ENCODE measurements around the gene CLRN3.

Gene CLRN3

DNA sequence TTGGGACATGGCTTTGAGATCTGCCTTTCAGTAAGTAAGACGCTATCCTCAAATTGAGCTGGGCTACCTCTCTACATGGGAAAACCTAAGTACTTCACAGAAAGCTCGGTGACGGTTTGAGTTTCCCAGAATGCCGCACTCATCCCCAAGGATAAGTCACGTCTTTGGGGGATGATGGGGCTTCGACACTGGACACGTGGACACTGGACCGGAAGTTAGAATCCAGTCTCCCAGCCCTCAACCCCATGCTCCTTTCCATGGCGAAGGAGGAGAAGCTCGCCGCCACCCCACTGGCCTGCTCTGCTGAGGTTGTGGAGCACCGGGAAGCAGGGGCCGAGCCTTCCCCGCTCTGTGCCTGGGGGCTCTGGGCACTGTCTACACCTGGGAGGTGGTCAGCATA lies 41.6 kb upstream of the CLRN3 start:
- no peak for TF ChIP-seq CTCF (IDR thresholded peaks at IDR 0.05; ENCODE audit: low read depth, low read length, missing control alignments)
- DNase-seq (ENCODE audit: extremely low read depth, low read depth) = no peak
- no peak overlapping the region for H3K4me3 ChIP-seq (replicated peaks; ENCODE audit: low read depth, low read length)

DNA sequence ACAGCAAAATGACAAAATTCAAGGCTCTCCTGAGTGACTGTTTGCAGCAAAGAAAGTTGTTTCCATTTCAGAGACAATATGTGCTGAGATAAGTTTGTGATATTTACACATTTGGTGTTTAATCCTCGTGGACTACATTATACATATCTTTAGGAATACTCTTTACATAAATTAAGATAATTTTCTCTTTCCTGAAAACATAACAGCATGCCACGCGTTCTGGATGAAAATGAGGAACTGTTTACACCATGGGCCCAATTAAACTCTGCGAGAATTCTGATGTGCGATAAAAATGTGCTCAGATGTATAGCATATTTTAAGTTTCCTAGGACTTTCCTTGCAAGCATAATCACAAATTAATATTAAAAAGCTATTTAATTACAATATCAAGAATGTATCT lies 40.5 kb upstream of the CLRN3 start:
- no peak overlapping the region for H3K4me3 ChIP-seq (replicated peaks; ENCODE audit: low read depth, low read length)
- DNase-seq (ENCODE audit: extremely low read depth, low read depth) = no peak
- no peak for TF ChIP-seq CTCF (IDR thresholded peaks at IDR 0.05; ENCODE audit: low read depth, low read length, missing control alignments)

DNA sequence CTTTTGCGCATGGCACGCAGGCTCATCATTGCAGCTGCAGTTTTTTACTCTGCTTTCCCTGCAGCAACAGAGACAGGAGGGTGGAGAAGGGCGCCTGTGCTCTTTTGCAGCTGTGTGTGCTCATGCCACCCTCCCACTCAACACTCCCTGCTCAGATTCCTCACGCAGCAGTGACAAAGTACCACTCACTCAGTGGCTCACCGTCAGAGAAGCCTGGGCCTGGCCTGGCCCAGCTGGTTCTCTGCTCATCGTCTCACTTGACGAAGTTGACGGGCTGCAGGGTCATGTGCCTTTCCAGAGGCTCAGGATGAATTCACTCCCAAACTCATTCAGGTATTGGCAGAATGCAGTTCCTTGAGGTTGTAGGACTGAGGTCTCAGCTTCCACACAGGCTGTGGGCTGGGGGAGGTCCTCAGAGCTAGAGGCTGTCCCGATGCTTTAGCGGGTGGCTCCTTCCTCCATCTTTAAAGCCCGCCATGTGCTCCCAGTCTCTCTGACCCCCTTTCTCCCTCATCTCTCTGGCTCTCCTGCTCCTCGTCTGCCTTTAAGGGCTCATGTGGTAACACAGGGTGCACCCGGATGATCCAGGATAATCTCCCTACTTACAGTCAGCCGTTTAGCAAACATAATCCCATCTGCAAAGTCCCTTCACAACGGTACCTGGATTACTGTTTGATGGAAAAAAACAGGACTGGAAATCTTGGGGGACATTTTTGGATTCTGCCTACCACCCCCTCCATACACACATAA lies 40.0 kb upstream of the CLRN3 start:
- TF ChIP-seq CTCF (IDR thresholded peaks at IDR 0.05; ENCODE audit: low read depth, low read length, missing control alignments) = no peak
- no peak for DNase-seq (ENCODE audit: extremely low read depth, low read depth)
- no peak overlapping the region for H3K4me3 ChIP-seq (replicated peaks; ENCODE audit: low read depth, low read length)

GRCh38 chr10:127928021-127928806 lies 35.5 kb upstream of the CLRN3 start:
- no peak for DNase-seq (ENCODE audit: extremely low read depth, low read depth)
- no peak overlapping the region for H3K4me3 ChIP-seq (replicated peaks; ENCODE audit: low read depth, low read length)

GRCh38 chr10:127926455-127926854 lies 33.7 kb upstream of the CLRN3 start:
- DNase-seq (ENCODE audit: extremely low read depth, low read depth) = no peak
- no peak overlapping the region for H3K4me3 ChIP-seq (replicated peaks; ENCODE audit: low read depth, low read length)
- no peak for TF ChIP-seq CTCF (IDR thresholded peaks at IDR 0.05; ENCODE audit: low read depth, low read length, missing control alignments)

More at GRCh38 chr10:127928021-127928806, 35.5 kb upstream of the CLRN3 start:
- TF ChIP-seq CTCF (IDR thresholded peaks at IDR 0.05; ENCODE audit: low read depth, low read length, missing control alignments) = no peak

DNA sequence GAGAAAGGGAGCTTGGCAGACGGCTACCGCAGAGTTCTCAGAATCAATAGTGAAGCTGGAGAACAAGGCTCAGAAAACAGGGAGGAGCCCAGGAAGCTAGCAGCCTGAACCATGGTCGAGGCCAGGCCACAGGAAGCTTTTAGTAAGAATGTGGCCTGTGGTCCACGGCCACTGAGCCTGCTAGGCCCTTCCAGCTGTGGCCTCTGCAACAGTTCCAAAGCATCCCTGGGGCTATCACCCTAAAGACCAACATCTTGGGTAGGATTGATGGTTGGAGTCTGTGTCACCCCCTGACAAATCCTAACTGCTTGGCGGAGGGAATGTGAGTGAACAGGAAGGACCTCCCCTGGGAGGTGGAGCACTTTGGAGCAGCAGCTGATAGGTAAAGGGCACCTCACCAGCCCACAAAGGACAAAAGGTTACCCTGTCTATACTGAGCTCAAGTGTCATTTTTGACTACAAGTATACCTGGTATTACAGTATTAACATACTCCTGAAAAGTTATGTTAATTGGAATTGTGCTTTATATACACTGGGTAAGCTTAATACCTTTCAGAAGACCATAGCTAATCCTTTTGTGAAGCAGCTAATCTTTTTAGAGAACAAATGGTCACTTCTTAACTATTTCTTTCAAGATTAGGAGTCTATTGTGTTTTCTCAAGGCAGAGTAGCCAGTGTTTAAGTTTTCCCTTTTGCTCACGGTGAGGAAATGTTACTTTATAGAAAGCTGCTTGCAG lies 32.9 kb upstream of the CLRN3 start:
- no peak overlapping the region for H3K4me3 ChIP-seq (replicated peaks; ENCODE audit: low read depth, low read length)
- TF ChIP-seq CTCF (IDR thresholded peaks at IDR 0.05; ENCODE audit: low read depth, low read length, missing control alignments) = no peak
- DNase-seq (ENCODE audit: extremely low read depth, low read depth) = no peak
